ENCODE data around the gene DNAJC18.

DNAJC18 gene

DNA sequence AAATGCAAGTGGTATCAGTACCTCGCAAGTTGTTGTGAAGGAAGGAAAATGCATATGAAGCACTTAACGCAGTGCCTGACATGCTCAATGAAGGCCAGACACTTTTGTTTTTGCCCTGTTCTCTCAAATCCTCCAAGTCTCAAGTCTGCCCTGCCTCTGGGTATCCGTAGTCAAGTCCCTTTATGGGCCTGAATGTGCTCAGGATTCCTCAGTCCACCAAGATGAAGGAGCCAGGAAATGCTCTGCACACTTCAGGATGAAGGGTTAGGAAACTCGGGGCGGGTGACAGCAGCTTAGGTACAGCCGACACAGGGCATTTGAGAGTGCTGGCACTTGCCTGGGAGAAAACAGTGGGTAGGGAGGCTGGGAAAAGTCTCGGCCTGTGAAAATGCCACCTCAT is 21.9 kb upstream of the DNAJC18 start:
- Histone ChIP-seq H3K4me3 (ENCODE audit: low read depth, low read length, poor library complexity, severe bottlenecking) (no peak overlapping the region), H3K79me2 (ENCODE audit: insufficient read depth, low read length) (no peaks in the 10 kb centered on the region), H3K27ac (ENCODE audit: low read depth, low read length, poor library complexity, severe bottlenecking) (no peak overlapping the region), H3F3A (ENCODE audit: insufficient read depth, low read length) (no peaks in the 10 kb centered on the region), H3K9ac (ENCODE audit: low read length) (no peak overlapping the region), H3K9me3 (ENCODE audit: low read length) (no peaks in the 10 kb centered on the region), H2AFZ (ENCODE audit: low read length) (no peak overlapping the region), H3K4me1 (ENCODE audit: insufficient read depth, low read length, severe bottlenecking) (no peaks in the 10 kb centered on the region), H3K9me2 (ENCODE audit: low read depth, low read length) (no peaks in the 10 kb centered on the region), H3K4me2 (ENCODE audit: low read length) (no peak overlapping the region), H3K27me3 (ENCODE audit: insufficient read depth, low read length) (no peaks in the 10 kb centered on the region), H4K20me1 (ENCODE audit: insufficient read depth, low read length) (no peaks in the 10 kb centered on the region), H3K36me3 (ENCODE audit: insufficient read depth, low read length) (no peaks in the 10 kb centered on the region)
- TF ChIP-seq CTCF (IDR thresholded peaks at IDR 0.05; ENCODE audit: low read length) = no peak
- no peak for TF ChIP-seq EZH2 (IDR thresholded peaks at IDR 0.05; ENCODE audit: borderline replicate concordance, low read length)

DNA sequence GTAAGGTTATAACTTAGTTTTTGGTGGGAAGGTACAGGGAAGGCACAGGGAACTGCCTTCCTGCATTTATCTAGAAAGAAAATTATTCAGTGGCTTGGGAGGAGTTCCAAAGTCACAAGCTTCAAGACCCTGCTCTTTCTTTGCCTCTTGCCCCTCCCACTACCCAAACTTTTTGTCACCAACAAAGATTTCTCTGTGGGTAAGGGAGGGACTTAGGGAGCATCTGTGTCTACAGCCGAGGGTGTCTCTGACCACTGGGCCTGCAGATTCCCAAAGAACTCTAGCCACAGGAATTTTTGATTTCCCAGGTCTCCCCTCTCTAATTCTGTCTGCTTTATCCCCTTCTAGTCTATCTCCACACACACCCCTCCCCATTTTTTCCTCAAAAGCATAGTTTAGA is 21.1 kb upstream of the DNAJC18 start:
- H3K4me3 ChIP-seq (ENCODE audit: low read depth, low read length, poor library complexity, severe bottlenecking) = no peak overlapping the region
- no peak overlapping the region for H2AFZ ChIP-seq (ENCODE audit: low read length)
- no peaks in the 10 kb centered on the region for H3K27me3 ChIP-seq (ENCODE audit: insufficient read depth, low read length)
- no peaks in the 10 kb centered on the region for H3K9me2 ChIP-seq (ENCODE audit: low read depth, low read length)
- no peak overlapping the region for H3K27ac ChIP-seq (ENCODE audit: low read depth, low read length, poor library complexity, severe bottlenecking)
- no peaks in the 10 kb centered on the region for H3K9me3 ChIP-seq (ENCODE audit: low read length)
- no peaks in the 10 kb centered on the region for H3K36me3 ChIP-seq (ENCODE audit: insufficient read depth, low read length)
- no peak overlapping the region for H3K9ac ChIP-seq (ENCODE audit: low read length)
- TF ChIP-seq CTCF (IDR thresholded peaks at IDR 0.05; ENCODE audit: low read length) (no peak), EZH2 (IDR thresholded peaks at IDR 0.05; ENCODE audit: borderline replicate concordance, low read length) (no peak)
- no peak overlapping the region for H3K4me2 ChIP-seq (ENCODE audit: low read length)
- no peaks in the 10 kb centered on the region for H3F3A ChIP-seq (ENCODE audit: insufficient read depth, low read length)
- H4K20me1 ChIP-seq (ENCODE audit: insufficient read depth, low read length) = no peaks in the 10 kb centered on the region
- no peaks in the 10 kb centered on the region for H3K79me2 ChIP-seq (ENCODE audit: insufficient read depth, low read length)
- no peaks in the 10 kb centered on the region for H3K4me1 ChIP-seq (ENCODE audit: insufficient read depth, low read length, severe bottlenecking)

DNA sequence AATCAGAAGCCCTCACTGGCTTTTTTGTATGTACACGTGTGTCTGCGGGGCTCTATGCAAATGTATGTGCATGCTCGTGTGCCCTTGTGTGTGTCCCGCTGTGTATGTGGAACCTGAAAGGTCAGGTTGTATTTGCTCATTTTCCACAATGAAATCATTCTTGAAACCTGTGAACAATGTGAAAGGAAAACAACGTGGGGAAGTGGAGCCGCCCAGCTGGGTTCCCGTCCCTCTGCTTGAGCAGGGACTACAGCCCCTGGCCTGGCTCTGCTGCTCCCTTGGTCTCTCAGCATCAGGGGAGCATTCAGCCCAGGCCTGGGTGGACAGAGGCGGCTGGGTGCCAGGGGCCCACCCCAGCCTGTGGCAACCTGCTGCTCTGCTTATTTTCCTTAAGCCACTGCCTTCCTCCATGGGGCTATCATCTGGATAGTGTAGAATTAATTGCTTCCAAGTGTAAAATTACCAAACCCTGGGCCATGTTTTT is 20.2 kb upstream of the DNAJC18 start:
- no peaks in the 10 kb centered on the region for H3K79me2 ChIP-seq (ENCODE audit: insufficient read depth, low read length)
- no peak overlapping the region for H2AFZ ChIP-seq (ENCODE audit: low read length)
- TF ChIP-seq CTCF (IDR thresholded peaks at IDR 0.05; ENCODE audit: low read length) (no peak), EZH2 (IDR thresholded peaks at IDR 0.05; ENCODE audit: borderline replicate concordance, low read length) (no peak)
- H3K4me1 ChIP-seq (ENCODE audit: insufficient read depth, low read length, severe bottlenecking) = no peaks in the 10 kb centered on the region
- no peaks in the 10 kb centered on the region for H3K9me2 ChIP-seq (ENCODE audit: low read depth, low read length)
- H3K27me3 ChIP-seq (ENCODE audit: insufficient read depth, low read length) = no peaks in the 10 kb centered on the region
- no peaks in the 10 kb centered on the region for H4K20me1 ChIP-seq (ENCODE audit: insufficient read depth, low read length)
- H3K9me3 ChIP-seq (ENCODE audit: low read length) = no peaks in the 10 kb centered on the region
- no peak overlapping the region for H3K9ac ChIP-seq (ENCODE audit: low read length)
- H3F3A ChIP-seq (ENCODE audit: insufficient read depth, low read length) = no peaks in the 10 kb centered on the region
- H3K4me2 ChIP-seq (ENCODE audit: low read length) = no peak overlapping the region
- H3K4me3 ChIP-seq (ENCODE audit: low read depth, low read length, poor library complexity, severe bottlenecking) = no peak overlapping the region
- H3K27ac ChIP-seq (ENCODE audit: low read depth, low read length, poor library complexity, severe bottlenecking) = no peak overlapping the region
- no peaks in the 10 kb centered on the region for H3K36me3 ChIP-seq (ENCODE audit: insufficient read depth, low read length)

All from OCI-LY1 (cell line).